OCI-LY3 (cell line): ENCODE measurements around the gene IER3.

Source experiments
- CTCF ChIP-seq: fragments of 200-600, 300-600 bp; sonication (generic); IDR thresholded peaks from 2 replicates; pipeline ENCODE4 v1.5.1; 2014; ENCODE audit warnings: antibody characterized with exemption, low read length, low read depth
- EZH2phosphoT487 ChIP-seq: fragments of 200-600 bp; shearing (Covaris generic); IDR thresholded peaks from 2 replicates; pipeline ENCODE4 v1.6.1; 2018; ENCODE audit warnings: antibody characterized with exemption, mixed run types, low read depth

DNA sequence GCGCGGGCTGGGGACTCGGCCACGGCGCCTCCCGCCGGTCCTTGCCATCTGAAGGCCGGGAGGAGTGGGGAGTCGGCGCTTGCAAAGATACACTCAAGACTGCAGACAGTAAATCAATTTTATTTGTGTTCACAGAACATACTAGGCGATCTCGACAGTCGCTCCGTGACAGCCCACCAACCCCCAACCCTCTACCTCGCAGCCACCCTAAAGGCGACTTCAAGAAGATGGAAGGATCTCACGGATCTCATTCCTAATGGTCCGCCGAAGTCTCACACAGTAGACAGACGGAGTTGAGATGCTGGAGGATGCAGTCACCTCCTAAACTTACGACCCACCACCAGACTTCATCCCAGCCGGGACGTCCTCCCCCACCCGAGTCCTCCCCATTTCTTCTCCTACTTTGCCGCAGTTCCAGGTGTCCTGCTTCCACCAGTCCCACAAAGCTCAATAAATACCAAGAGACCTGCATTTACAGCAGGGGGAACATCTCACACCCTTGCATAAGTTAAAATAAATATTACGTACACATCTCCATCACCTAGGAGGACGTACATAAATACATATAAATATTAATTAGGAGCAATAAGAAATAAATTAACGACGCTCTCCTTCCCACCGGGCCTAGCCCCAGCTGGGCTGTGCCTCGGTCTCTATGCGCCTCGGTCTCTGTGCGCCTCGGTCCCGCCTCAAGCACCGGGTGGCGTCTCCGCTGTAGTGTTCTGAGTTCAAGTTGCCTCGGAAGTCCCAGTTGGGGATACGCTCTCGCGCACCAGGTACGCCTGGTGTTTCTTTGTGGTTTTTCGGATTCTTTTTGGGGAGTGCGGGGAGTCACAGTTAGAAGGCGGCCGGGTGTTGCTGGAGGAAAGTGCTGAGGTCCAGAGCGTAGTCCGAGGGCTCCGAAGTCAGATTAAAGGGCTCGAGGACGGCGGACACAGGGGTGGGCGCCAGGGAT is 971 bp downstream of the IER3 start:
- TF ChIP-seq CTCF = no peak
- TF ChIP-seq EZH2phosphoT487 = no peak
